ENCODE data around the gene PDGFRA. TPM values are rescaled to one million over a fixed set of nuclear protein-coding genes. Genes with fewer than 3 reads are reported as not detected.
"Not testable (repeated sequence)": the region's sequence is repeated elsewhere in the genome, so short reads cannot be mapped to it uniquely, and the experiment has no call there.

PDGFRA gene
- total RNA-seq, 2 donors from 2014 or later, result 25.3 to 42.8 TPM

DNA sequence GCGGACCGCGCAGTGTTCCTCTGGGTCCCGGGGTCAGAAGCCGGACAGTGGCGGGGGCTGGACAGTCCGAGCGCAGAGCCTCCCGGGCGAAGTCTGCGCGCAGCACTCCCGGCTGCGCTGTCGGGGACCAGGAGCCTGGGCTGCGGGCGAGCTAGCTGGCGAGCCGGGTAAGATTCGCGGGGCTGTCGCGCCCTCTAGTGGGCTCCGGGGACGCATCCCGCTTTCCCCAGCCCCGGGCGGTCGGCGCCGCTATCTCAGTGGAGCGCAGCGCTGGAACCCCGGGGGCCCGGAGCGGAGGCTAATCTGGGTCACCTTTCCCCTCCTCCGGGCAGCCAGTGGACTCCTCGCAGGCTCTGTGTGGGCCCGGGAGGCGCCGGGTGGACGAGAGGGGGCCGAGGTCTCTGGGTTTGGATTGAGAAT, 4.2 kb downstream of the PDGFRA start:
- DNase-seq (ENCODE audit: low spot score), result peak; percentile 77
- TF ChIP-seq, protein P1, sequence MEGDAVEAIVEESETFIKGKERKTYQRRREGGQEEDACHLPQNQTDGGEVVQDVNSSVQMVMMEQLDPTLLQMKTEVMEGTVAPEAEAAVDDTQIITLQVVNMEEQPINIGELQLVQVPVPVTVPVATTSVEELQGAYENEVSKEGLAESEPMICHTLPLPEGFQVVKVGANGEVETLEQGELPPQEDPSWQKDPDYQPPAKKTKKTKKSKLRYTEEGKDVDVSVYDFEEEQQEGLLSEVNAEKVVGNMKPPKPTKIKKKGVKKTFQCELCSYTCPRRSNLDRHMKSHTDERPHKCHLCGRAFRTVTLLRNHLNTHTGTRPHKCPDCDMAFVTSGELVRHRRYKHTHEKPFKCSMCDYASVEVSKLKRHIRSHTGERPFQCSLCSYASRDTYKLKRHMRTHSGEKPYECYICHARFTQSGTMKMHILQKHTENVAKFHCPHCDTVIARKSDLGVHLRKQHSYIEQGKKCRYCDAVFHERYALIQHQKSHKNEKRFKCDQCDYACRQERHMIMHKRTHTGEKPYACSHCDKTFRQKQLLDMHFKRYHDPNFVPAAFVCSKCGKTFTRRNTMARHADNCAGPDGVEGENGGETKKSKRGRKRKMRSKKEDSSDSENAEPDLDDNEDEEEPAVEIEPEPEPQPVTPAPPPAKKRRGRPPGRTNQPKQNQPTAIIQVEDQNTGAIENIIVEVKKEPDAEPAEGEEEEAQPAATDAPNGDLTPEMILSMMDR (IDR thresholded peaks at IDR 0.05), result peak; percentile 54 to 74
- H3K27me3 ChIP-seq, result peaks cover 17 to 39% of the 10 kb centered on the region in 2 donors

DNA sequence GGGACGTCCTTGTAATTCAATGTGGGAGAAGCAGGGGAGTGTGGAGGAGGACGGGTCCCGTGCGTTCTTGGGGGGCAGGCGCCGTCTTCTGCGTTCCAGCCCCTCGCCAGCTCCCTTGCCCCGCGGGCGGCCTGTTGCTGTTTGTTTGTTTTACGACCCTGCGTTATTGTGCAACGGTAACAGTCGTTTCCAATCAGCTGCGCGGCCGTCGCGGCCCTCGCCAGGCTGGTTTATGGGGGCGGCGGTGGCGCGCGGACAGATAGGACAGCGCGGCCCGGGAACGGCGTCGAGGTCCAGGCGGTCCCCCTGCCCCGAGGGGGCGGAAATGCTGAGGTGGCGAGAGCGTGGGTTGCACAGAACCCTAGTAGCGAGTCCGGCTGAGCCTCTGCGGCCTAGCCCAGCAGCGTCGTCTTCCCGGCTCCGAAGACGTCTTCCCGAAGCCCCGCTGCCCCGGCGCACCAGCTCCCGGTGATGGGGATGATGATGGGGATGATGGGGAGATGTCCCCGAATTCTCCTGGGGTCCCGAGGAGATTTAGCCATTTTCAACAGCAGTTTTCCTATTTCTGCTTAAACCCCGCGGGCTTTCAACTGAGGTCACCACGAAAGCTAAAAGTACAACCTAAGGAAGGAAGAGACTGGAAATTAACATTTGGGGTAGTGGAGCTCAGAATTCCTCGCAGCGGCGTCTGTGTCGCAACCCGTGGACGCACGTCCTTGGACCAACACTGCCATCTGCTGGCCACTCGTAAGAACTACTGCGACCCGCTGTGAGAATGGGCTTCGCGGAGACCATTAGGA, 4.8 kb downstream of the PDGFRA start:
- Histone ChIP-seq H3K9me3 (no peaks in the 10 kb centered on the region), H3K27ac (peak overlapping the region; percentile 68 to 75), H3K36me3 (no peaks in the 10 kb centered on the region), H3K4me1 (peaks cover 0 to 50% of the 10 kb centered on the region in 2 donors), H3K27me3 (peaks cover 17 to 33% of the 10 kb centered on the region in 2 donors), H3K4me3 (peak overlapping the region; percentile 52 to 64)
- DNase-seq (ENCODE audit: low spot score), result peak; percentile 83
- TF ChIP-seq, protein P1 (IDR thresholded peaks at IDR 0.05), result peak; percentile 90 to 94

More for the DNA sequence above, 4.2 kb downstream of the PDGFRA start:
- H3K36me3 ChIP-seq, result no peaks in the 10 kb centered on the region
- peak overlapping the region; percentile 52 to 64 for H3K4me3 ChIP-seq
- H3K4me1 ChIP-seq, result peaks cover 0 to 50% of the 10 kb centered on the region in 2 donors
- no peaks in the 10 kb centered on the region for H3K9me3 ChIP-seq
- H3K27ac ChIP-seq, result peak overlapping the region; percentile 68 to 75

DNA sequence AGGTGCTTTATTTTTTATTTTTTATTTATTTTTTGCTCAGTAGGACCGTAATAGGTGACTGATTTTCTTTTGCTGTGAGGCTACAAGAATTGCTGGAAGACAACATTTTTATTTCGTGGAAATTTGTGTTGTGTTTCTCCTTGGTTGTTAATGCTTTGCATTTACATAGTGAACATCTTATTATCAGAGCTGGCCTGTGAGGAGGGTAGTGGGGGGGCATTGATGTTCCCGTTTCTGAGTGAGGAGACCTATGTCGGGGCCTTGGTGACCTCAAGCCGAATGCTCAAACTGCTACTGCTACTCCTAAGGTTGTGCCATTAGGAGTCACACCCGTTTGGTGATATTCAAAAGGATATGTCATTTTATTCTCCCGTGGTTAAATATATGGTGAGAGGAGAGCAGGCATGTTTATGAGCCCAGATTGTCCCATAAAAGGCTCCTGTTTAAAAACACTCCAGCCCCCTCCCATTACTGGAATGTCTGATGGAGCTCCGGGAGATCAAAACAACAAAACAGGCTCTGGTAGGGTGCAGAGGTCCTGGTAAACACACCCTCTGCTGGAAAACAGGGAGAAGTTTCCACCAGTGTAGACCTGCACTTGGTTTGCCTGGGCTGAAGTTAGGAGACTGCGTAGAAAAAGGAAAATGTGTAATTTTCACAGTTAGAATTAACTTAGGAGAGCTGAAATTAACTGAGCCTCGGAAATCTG, 5.6 kb downstream of the PDGFRA start:
- Histone ChIP-seq H3K36me3 (no peaks in the 10 kb centered on the region), H3K27me3 (peaks cover 17 to 30% of the 10 kb centered on the region in 2 donors), H3K27ac (no peak overlapping the region), H3K9me3 (no peaks in the 10 kb centered on the region), H3K4me1 (peaks cover 0 to 50% of the 10 kb centered on the region in 2 donors), H3K4me3 (peak overlapping the region in 1 of 2 donors; percentile 64)
- TF ChIP-seq, protein P1 (IDR thresholded peaks at IDR 0.05), result peak in 1 of 2 donors; percentile 8
- DNase-seq (ENCODE audit: low spot score), result no peak

GRCh38 chr4:54236316-54236715, 7.2 kb downstream of the PDGFRA start:
- not testable (repeated sequence) for H3K36me3 ChIP-seq; H3K4me3 ChIP-seq; DNase-seq (ENCODE audit: low spot score); H3K9me3 ChIP-seq; H3K27ac ChIP-seq
- Histone ChIP-seq H3K27me3 (peaks cover 4 to 13% of the 10 kb centered on the region in 2 donors), H3K4me1 (peaks cover 0 to 34% of the 10 kb centered on the region in 2 donors)

GRCh38 chr4:54237770-54238169, 8.7 kb downstream of the PDGFRA start:
- Histone ChIP-seq H3K27me3 (peaks cover 0 to under 1% of the 10 kb centered on the region in 2 donors), H3K36me3 (no peaks in the 10 kb centered on the region), H3K4me3 (no peak overlapping the region), H3K27ac (no peak overlapping the region), H3K4me1 (peaks cover 0 to 20% of the 10 kb centered on the region in 2 donors), H3K9me3 (no peaks in the 10 kb centered on the region)
- no peak for DNase-seq (ENCODE audit: low spot score)
- TF ChIP-seq, protein P1 (IDR thresholded peaks at IDR 0.05), result no peak

- H3K4me3 ChIP-seq, result no peak overlapping the region
- H3K36me3 ChIP-seq, result no peaks in the 10 kb centered on the region
- peaks cover 0 to 16% of the 10 kb centered on the region in 2 donors for H3K4me1 ChIP-seq
- no peak overlapping the region for H3K27ac ChIP-seq
- H3K9me3 ChIP-seq, result no peaks in the 10 kb centered on the region
- TF ChIP-seq, protein P1 (IDR thresholded peaks at IDR 0.05), result no peak
- no peak for DNase-seq (ENCODE audit: low spot score)
- no peaks in the 10 kb centered on the region for H3K27me3 ChIP-seq
Measured at GRCh38 chr4:54238389-54238788, 9.3 kb downstream of the PDGFRA start.

GRCh38 chr4:54241268-54241823, 12.3 kb downstream of the PDGFRA start:
- H3K4me3 ChIP-seq; H3K27ac ChIP-seq; H3K36me3 ChIP-seq; H3K27me3 ChIP-seq; H3K4me1 ChIP-seq; DNase-seq (ENCODE audit: low spot score); H3K9me3 ChIP-seq: not testable (repeated sequence)

- not testable (repeated sequence) for H3K4me1 ChIP-seq; DNase-seq (ENCODE audit: low spot score); H3K4me3 ChIP-seq; H3K27ac ChIP-seq; H3K36me3 ChIP-seq; H3K27me3 ChIP-seq; H3K9me3 ChIP-seq
Measured at GRCh38 chr4:54243541-54243940, 14.4 kb downstream of the PDGFRA start.

- not testable (repeated sequence) for H3K4me3 ChIP-seq; H3K9me3 ChIP-seq; H3K27me3 ChIP-seq; DNase-seq (ENCODE audit: low spot score); H3K4me1 ChIP-seq; H3K27ac ChIP-seq; H3K36me3 ChIP-seq
Measured at GRCh38 chr4:54252312-54252711, 23.2 kb downstream of the PDGFRA start.

Measured in right atrium auricular region (tissue), 2 donors.